Uterus (tissue), 2 donors: ENCODE results near the gene LDHD.

Experiments used
- CTCF ChIP-seq, 4 experiments: fragments of 200-600 bp in 2 of 4; fragments of 450-650 bp in 2 of 4; sonication (generic) in 2 of 4; IDR thresholded peaks; one replicate each; pipeline ENCODE4 v1.5.1; 2016 to 2019; ENCODE audit warnings: antibody characterized with exemption in 4 of 4, mild to moderate bottlenecking in 2 of 4, moderate library complexity in 1 of 4
- POLR2A ChIP-seq, 2 donors: fragments of 450-650 bp; IDR thresholded peaks; one replicate each; pipeline ENCODE4 v1.6.1; 2016; ENCODE audit warnings: antibody characterized with exemption in 2 of 2, mild to moderate bottlenecking in 1 of 2, moderate library complexity in 1 of 2

GRCh38 chr16:75075688-75076268 is 40.8 kb downstream of the LDHD start:
- TF ChIP-seq CTCF (IDR thresholded peaks at IDR 0.05) = no peak
- no peak for TF ChIP-seq POLR2A (IDR thresholded peaks at IDR 0.05)
